WTC11 (cell line): Measurements from ENCODE around the gene DNAH14.

ENCODE experiments used
- CTCF ChIP-seq: fragments of 200-600 bp; IDR thresholded peaks from 2 replicates; pipeline ENCODE4 v1.8.0; 2022; ENCODE audit warnings: antibody characterized with exemption
- NR2C2 ChIP-seq: sonication (generic); formaldehyde crosslinking; IDR thresholded peaks from 2 replicates; pipeline ENCODE4 v1.8.0; 2022; ENCODE audit warnings: mild to moderate bottlenecking, missing genetic modification reagents
- TCF7 ChIP-seq: sonication (generic); formaldehyde crosslinking; IDR thresholded peaks from 2 replicates; pipeline ENCODE4 v1.8.0; 2022; ENCODE audit warnings: mild to moderate bottlenecking, low read depth, missing genetic modification reagents, moderate library complexity
- USF2 ChIP-seq: sonication (generic); formaldehyde crosslinking; IDR thresholded peaks from 2 replicates; pipeline ENCODE4 v1.8.1; 2023; ENCODE audit warnings: mild to moderate bottlenecking, missing genetic modification reagents, moderate library complexity
- TF ChIP-seq, protein P1 (sequence below): sonication (generic); formaldehyde crosslinking; IDR thresholded peaks from 2 replicates; pipeline ENCODE4 v1.8.0; 2022; ENCODE audit warnings: missing genetic modification reagents

DNA sequence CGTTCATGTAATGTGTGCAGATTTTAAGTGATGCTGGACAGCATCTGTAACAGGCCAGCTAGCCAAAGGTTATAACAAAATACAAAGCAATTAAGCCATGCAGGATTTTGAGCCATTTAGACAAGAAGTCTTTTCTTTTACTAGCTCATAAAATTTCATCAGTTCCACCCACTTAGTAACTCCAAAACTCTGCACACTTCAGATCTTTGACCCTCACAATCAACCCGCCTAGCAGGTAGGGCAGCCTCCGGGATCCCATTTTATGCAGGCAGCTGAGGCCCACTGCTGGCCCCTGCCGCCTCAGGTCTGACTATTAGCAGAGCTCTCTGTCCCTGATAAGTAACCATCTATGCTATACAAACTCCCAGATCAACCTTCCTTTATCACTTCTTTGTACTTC is 489.1 kb downstream of the DNAH14 start:
- TF ChIP-seq, protein P1, sequence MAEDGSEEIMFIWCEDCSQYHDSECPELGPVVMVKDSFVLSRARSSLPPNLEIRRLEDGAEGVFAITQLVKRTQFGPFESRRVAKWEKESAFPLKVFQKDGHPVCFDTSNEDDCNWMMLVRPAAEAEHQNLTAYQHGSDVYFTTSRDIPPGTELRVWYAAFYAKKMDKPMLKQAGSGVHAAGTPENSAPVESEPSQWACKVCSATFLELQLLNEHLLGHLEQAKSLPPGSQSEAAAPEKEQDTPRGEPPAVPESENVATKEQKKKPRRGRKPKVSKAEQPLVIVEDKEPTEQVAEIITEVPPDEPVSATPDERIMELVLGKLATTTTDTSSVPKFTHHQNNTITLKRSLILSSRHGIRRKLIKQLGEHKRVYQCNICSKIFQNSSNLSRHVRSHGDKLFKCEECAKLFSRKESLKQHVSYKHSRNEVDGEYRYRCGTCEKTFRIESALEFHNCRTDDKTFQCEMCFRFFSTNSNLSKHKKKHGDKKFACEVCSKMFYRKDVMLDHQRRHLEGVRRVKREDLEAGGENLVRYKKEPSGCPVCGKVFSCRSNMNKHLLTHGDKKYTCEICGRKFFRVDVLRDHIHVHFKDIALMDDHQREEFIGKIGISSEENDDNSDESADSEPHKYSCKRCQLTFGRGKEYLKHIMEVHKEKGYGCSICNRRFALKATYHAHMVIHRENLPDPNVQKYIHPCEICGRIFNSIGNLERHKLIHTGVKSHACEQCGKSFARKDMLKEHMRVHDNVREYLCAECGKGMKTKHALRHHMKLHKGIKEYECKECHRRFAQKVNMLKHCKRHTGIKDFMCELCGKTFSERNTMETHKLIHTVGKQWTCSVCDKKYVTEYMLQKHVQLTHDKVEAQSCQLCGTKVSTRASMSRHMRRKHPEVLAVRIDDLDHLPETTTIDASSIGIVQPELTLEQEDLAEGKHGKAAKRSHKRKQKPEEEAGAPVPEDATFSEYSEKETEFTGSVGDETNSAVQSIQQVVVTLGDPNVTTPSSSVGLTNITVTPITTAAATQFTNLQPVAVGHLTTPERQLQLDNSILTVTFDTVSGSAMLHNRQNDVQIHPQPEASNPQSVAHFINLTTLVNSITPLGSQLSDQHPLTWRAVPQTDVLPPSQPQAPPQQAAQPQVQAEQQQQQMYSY = no peak
- no peak for TF ChIP-seq USF2
- no peak for TF ChIP-seq CTCF
- TF ChIP-seq TCF7 (CRISPR knock-in tag) = no peak
- no peak for TF ChIP-seq NR2C2 (CRISPR knock-in tag)
